ENCODE measurements around the gene SCGB1D1. TPM values are rescaled to one million over a fixed set of nuclear protein-coding genes. Genes with fewer than 3 reads are reported as not detected.
"Not testable (repeated sequence)": the region's sequence is repeated elsewhere in the genome, so short reads cannot be mapped to it uniquely, and the experiment has no call there.

SCGB1D1 gene
- total and polyA plus RNA-seq, 2 experiments from 2014 or later = not detected

GRCh38 chr11:62205441-62205840, 15.4 kb downstream of the SCGB1D1 start:
- H3K36me3 ChIP-seq (ENCODE audit: low read depth) = no peaks in the 10 kb centered on the region
- H2AFZ ChIP-seq = no peak overlapping the region
- H3K27ac ChIP-seq = no peak overlapping the region
- H3K9me2 ChIP-seq (ENCODE audit: insufficient read depth) = no peaks in the 10 kb centered on the region
- in situ Hi-C loops (cut with MboI) = no loop called here
- H3K4me1 ChIP-seq (ENCODE audit: insufficient read depth) = no peaks in the 10 kb centered on the region
- no peak overlapping the region for H3K4me2 ChIP-seq (ENCODE audit: unreplicated experiment)
- no peaks in the 10 kb centered on the region for H3F3A ChIP-seq (ENCODE audit: insufficient read depth)
- no peaks in the 10 kb centered on the region for H3K79me2 ChIP-seq (ENCODE audit: insufficient read depth)
- 75 to 76% methylated on average over 7 of the region's 7 CpGs for WGBS, 2 experiments (ENCODE audit: low coverage in 1 of 2, low lambda C conversion rate in 2 of 2, missing lambda C conversion rate in 2 of 2)
- H4K20me1 ChIP-seq (ENCODE audit: insufficient read depth) = no peaks in the 10 kb centered on the region
- no peak for TF ChIP-seq EZH2phosphoT487 (IDR thresholded peaks at IDR 0.05; ENCODE audit: insufficient read depth, low read depth)
- no peak for TF ChIP-seq EZH2 (IDR thresholded peaks at IDR 0.05; ENCODE audit: insufficient read depth, poor library complexity, severe bottlenecking)
- DNase-seq = no peak
- H3K27me3 ChIP-seq (replicated peaks; ENCODE audit: insufficient read depth) = peaks cover 23% of the 10 kb centered on the region
- H3K9ac ChIP-seq = no peak overlapping the region
- H3K4me3 ChIP-seq = no peak overlapping the region
- H3K9me3 ChIP-seq (ENCODE audit: low read depth) = no peaks in the 10 kb centered on the region

DNA sequence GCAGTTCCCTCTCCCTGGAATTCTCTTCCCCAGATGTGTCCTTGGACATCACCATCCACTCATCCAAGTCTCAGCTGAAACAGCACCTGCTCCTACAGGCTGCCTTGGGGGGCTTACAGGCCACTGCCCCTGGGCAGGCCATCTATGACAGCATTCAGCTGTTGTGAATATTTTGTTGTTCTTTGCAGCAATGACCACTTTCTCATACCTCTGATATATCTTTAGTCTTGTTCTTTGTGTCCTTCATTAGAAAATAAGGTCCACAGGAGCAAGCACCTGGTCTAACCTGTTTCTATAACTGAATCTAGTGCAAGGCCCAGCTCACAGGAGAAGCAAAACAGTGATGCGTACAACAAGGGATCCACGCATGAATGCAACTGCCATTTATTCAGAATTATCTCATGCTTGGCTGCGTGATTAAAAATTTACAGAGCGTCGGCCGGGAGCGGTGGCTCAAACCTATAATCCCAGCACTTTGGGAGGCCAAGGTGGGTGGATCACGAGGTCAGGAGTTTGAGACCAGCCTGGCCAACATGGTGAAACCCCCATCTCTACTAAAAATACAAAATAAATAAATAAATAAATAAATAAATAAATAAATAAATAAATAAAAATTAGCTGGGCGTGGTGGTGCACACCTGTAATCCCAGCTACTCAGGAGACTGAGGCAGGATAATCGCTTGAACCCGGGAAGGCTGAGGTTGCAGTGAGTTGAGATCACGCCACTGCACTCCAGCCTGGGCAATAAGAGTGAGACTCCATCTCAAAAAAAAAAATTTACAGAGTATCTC, 16.5 kb downstream of the SCGB1D1 start:
- H3K4me2 ChIP-seq (ENCODE audit: unreplicated experiment); H3K79me2 ChIP-seq (ENCODE audit: insufficient read depth); H3K4me3 ChIP-seq; H3K4me1 ChIP-seq (ENCODE audit: insufficient read depth); H3K36me3 ChIP-seq (ENCODE audit: low read depth); H4K20me1 ChIP-seq (ENCODE audit: insufficient read depth); H2AFZ ChIP-seq; in situ Hi-C loops (cut with MboI); H3K27ac ChIP-seq; H3K9me3 ChIP-seq (ENCODE audit: low read depth); DNase-seq; H3K9ac ChIP-seq; H3K9me2 ChIP-seq (ENCODE audit: insufficient read depth); H3F3A ChIP-seq (ENCODE audit: insufficient read depth): not testable (repeated sequence)
- H3K27me3 ChIP-seq (replicated peaks; ENCODE audit: insufficient read depth) = peaks cover 23% of the 10 kb centered on the region
- 69 to 70% methylated on average over 12 of the region's 12 CpGs for WGBS, 2 experiments (ENCODE audit: low coverage in 1 of 2, low lambda C conversion rate in 2 of 2, missing lambda C conversion rate in 2 of 2)

GRCh38 chr11:62208785-62209144, 18.7 kb downstream of the SCGB1D1 start:
- DNase-seq = no peak
- no peaks in the 10 kb centered on the region for H3K79me2 ChIP-seq (ENCODE audit: insufficient read depth)
- no peak overlapping the region for H3K4me2 ChIP-seq (ENCODE audit: unreplicated experiment)
- H2AFZ ChIP-seq = no peak overlapping the region
- in situ Hi-C loops (cut with MboI) = no loop called here
- no peak overlapping the region for H3K9ac ChIP-seq
- H3K27ac ChIP-seq = no peak overlapping the region
- H3K4me3 ChIP-seq = no peak overlapping the region
- H3K4me1 ChIP-seq (ENCODE audit: insufficient read depth) = no peaks in the 10 kb centered on the region
- WGBS, 2 experiments (ENCODE audit: low coverage in 1 of 2, low lambda C conversion rate in 2 of 2, missing lambda C conversion rate in 2 of 2) = 37 to 40% methylated on average over 4 of the region's 4 CpGs
- no peaks in the 10 kb centered on the region for H3F3A ChIP-seq (ENCODE audit: insufficient read depth)
- no peaks in the 10 kb centered on the region for H4K20me1 ChIP-seq (ENCODE audit: insufficient read depth)
- no peaks in the 10 kb centered on the region for H3K36me3 ChIP-seq (ENCODE audit: low read depth)
- H3K9me2 ChIP-seq (ENCODE audit: insufficient read depth) = no peaks in the 10 kb centered on the region
- TF ChIP-seq EZH2 (IDR thresholded peaks at IDR 0.05; ENCODE audit: insufficient read depth, poor library complexity, severe bottlenecking) = no peak
- TF ChIP-seq EZH2phosphoT487 (IDR thresholded peaks at IDR 0.05; ENCODE audit: insufficient read depth, low read depth) = no peak
- peaks cover 18% of the 10 kb centered on the region for H3K27me3 ChIP-seq (replicated peaks; ENCODE audit: insufficient read depth)
- no peaks in the 10 kb centered on the region for H3K9me3 ChIP-seq (ENCODE audit: low read depth)

DNA sequence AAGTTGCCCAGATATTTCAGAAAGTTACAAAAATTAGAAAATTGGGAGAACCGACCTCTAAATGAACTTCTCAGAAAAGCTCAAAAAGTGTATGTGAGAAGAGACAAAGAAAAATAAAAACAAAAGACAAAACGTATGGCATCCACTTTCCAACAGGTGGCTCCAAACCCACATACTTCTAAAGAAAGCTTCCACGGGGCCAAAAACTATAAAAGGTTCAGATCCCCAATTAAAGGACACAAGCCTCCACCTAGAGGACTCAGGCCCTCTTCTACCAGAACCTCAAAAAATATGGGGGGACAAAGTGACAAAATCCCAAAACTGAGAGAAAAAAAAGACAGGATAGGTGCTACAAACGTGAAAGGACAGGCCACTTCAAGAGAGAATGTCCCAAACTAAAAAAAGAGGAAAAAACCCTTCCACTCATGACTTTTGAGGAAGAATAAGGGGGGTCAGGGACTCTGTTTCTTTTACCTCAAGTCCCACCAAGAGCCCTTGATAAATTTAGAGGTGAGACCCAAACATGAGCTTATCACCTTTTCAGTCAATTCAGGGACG, 27.3 kb downstream of the SCGB1D1 start:
- Histone ChIP-seq H3K4me3 (no peak overlapping the region), H3K9me3 (ENCODE audit: low read depth) (peaks cover under 1% of the 10 kb centered on the region), H4K20me1 (ENCODE audit: insufficient read depth) (no peaks in the 10 kb centered on the region), H3K4me2 (ENCODE audit: unreplicated experiment) (no peak overlapping the region), H3K9ac (no peak overlapping the region), H2AFZ (no peak overlapping the region), H3K79me2 (ENCODE audit: insufficient read depth) (no peaks in the 10 kb centered on the region), H3K9me2 (ENCODE audit: insufficient read depth) (no peaks in the 10 kb centered on the region), H3K27me3 (replicated peaks; ENCODE audit: insufficient read depth) (no peaks in the 10 kb centered on the region; the same call in 1 of the 2 replicates), H3K27ac (no peak overlapping the region), H3K4me1 (ENCODE audit: insufficient read depth) (no peaks in the 10 kb centered on the region), H3F3A (ENCODE audit: insufficient read depth) (no peaks in the 10 kb centered on the region), H3K36me3 (ENCODE audit: low read depth) (no peaks in the 10 kb centered on the region)
- in situ Hi-C loops (cut with MboI) = no loop called here
- 27% methylated on average over 5 of the region's 5 CpGs for WGBS, 2 experiments (ENCODE audit: low coverage in 1 of 2, low lambda C conversion rate in 2 of 2, missing lambda C conversion rate in 2 of 2)
- TF ChIP-seq EZH2phosphoT487 (IDR thresholded peaks at IDR 0.05; ENCODE audit: insufficient read depth, low read depth) (no peak), EZH2 (IDR thresholded peaks at IDR 0.05; ENCODE audit: insufficient read depth, poor library complexity, severe bottlenecking) (no peak)
- DNase-seq = peak; percentile 49
